Measurements from ENCODE around the gene ZNF155. TPM values are rescaled to one million over a fixed set of nuclear protein-coding genes. Genes with fewer than 3 reads are reported as not detected.
A peak's percentile ranks its signal among the peaks of the same experiment; 100 is the strongest.

ZNF155 gene
- total and polyA plus RNA-seq, 10 of the 15 experiments (the other 5 are each of a cell fraction or from before 2014, with no cell fraction given): 2.4 to 12.2 (median 5.6) TPM

DNA sequence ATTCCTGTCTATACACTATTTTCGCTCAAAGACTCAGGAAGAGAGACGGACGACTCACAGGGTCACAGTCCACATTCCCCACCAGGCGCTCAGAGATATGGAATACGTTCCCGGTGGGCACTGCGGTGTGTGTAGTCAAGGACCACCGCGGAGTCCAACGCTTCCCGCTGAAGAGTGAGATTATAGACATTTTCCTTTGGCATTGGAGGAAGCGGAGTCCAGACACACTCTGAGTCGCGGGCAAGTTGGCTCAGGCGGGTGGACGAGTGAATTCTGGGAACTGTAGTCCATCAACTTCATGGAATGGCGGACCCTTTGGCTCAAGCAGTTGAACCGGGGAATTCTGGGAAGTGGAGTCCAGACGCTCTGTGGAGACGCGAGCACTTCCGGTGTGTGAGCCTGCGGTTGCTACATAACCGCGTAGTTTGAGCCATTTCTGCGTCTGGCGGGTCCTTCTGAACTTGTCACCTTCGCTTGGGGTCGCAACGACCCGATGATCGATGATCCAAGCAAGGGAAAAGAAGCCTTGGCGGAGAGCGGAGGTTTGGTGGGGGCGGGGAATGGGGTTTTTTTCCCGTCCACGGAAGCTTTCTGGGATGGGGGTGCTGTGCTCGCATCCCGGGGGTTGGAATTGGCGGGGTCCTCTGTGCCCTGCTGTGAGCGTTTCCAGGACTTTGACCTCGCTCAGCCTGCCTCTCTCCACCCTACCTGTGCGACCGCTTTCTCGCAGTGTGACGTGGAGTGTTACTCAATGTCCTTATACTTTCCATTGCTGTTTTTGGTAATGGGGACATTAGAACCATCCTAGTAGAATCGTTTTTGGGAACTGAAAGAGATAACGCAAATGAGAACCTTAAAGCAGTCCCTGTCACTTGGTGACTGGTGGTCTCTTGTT lies 18.8 kb downstream of the ZNF155 start, which contains the start of gene ZNF230 (continued):
- TF ChIP-seq ASH2L (IDR thresholded peaks at IDR 0.05; ENCODE audit: borderline replicate concordance, low read depth) (no peak), SUPT20H (IDR thresholded peaks at IDR 0.05; ENCODE audit: borderline replicate concordance, control insufficient read depth, low read depth, low read length) (no peak), ZNF207 (IDR thresholded peaks at IDR 0.05; ENCODE audit: borderline replicate concordance) (no peak), KLF5 (IDR thresholded peaks at IDR 0.05; ENCODE audit: partially characterized antibody) (no peak), ESRRA (IDR thresholded peaks at IDR 0.05; ENCODE audit: low read length) (no peak), NRF1 (conservative IDR thresholded peaks at IDR 0.05; ENCODE audit: low read depth, low read length) (no peak), CBX5 (IDR thresholded peaks at IDR 0.05; ENCODE audit: low read depth) (no peak), NR2C1 (IDR thresholded peaks at IDR 0.05) (peak; percentile 89), SPI1 (IDR thresholded peaks at IDR 0.05; ENCODE audit: borderline replicate concordance, insufficient read depth, low read depth, low read length) (peak; percentile 68; the same call in 1 of the 2 replicates), MEF2B (IDR thresholded peaks at IDR 0.05; ENCODE audit: partially characterized antibody, poor library complexity, severe bottlenecking) (no peak), RELA (IDR thresholded peaks at IDR 0.05; ENCODE audit: borderline replicate concordance, partially characterized antibody) (peak; percentile 23), CBX3 (IDR thresholded peaks at IDR 0.05; ENCODE audit: borderline replicate concordance, low read depth) (no peak), STAT1 (conservative IDR thresholded peaks at IDR 0.05) (0 out of 2 replicates have a peak, but pooled peaks have one; percentile 35), PAX5 (IDR thresholded peaks at IDR 0.05; ENCODE audit: borderline replicate concordance, low read depth, low read length) (0 out of 2 replicates have a peak, but pooled peaks have one; percentile 72), ATF7 (IDR thresholded peaks at IDR 0.05; ENCODE audit: low read depth) (peak; percentile 57; the same call in 1 of the 2 replicates), ZNF384 (IDR thresholded peaks at IDR 0.05; ENCODE audit: borderline replicate concordance, low read depth, low read length) (no peak), GABPA (IDR thresholded peaks at IDR 0.05; ENCODE audit: low read depth) (peak; percentile 90)
- TF ChIP-seq, protein P1, sequence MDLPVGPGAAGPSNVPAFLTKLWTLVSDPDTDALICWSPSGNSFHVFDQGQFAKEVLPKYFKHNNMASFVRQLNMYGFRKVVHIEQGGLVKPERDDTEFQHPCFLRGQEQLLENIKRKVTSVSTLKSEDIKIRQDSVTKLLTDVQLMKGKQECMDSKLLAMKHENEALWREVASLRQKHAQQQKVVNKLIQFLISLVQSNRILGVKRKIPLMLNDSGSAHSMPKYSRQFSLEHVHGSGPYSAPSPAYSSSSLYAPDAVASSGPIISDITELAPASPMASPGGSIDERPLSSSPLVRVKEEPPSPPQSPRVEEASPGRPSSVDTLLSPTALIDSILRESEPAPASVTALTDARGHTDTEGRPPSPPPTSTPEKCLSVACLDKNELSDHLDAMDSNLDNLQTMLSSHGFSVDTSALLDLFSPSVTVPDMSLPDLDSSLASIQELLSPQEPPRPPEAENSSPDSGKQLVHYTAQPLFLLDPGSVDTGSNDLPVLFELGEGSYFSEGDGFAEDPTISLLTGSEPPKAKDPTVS (IDR thresholded peaks at IDR 0.05; ENCODE audit: low read depth, low read length): no peak
- TF ChIP-seq, protein P2, sequence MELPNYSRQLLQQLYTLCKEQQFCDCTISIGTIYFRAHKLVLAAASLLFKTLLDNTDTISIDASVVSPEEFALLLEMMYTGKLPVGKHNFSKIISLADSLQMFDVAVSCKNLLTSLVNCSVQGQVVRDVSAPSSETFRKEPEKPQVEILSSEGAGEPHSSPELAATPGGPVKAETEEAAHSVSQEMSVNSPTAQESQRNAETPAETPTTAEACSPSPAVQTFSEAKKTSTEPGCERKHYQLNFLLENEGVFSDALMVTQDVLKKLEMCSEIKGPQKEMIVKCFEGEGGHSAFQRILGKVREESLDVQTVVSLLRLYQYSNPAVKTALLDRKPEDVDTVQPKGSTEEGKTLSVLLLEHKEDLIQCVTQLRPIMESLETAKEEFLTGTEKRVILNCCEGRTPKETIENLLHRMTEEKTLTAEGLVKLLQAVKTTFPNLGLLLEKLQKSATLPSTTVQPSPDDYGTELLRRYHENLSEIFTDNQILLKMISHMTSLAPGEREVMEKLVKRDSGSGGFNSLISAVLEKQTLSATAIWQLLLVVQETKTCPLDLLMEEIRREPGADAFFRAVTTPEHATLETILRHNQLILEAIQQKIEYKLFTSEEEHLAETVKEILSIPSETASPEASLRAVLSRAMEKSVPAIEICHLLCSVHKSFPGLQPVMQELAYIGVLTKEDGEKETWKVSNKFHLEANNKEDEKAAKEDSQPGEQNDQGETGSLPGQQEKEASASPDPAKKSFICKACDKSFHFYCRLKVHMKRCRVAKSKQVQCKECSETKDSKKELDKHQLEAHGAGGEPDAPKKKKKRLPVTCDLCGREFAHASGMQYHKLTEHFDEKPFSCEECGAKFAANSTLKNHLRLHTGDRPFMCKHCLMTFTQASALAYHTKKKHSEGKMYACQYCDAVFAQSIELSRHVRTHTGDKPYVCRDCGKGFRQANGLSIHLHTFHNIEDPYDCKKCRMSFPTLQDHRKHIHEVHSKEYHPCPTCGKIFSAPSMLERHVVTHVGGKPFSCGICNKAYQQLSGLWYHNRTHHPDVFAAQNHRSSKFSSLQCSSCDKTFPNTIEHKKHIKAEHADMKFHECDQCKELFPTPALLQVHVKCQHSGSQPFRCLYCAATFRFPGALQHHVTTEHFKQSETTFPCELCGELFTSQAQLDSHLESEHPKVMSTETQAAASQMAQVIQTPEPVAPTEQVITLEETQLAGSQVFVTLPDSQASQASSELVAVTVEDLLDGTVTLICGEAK (IDR thresholded peaks at IDR 0.05; ENCODE audit: borderline replicate concordance): peak; percentile 89
- TF ChIP-seq, protein P3, sequence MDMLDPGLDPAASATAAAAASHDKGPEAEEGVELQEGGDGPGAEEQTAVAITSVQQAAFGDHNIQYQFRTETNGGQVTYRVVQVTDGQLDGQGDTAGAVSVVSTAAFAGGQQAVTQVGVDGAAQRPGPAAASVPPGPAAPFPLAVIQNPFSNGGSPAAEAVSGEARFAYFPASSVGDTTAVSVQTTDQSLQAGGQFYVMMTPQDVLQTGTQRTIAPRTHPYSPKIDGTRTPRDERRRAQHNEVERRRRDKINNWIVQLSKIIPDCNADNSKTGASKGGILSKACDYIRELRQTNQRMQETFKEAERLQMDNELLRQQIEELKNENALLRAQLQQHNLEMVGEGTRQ (IDR thresholded peaks at IDR 0.05; ENCODE audit: borderline replicate concordance, low read depth, low read length): no peak
- TF ChIP-seq, protein P4, sequence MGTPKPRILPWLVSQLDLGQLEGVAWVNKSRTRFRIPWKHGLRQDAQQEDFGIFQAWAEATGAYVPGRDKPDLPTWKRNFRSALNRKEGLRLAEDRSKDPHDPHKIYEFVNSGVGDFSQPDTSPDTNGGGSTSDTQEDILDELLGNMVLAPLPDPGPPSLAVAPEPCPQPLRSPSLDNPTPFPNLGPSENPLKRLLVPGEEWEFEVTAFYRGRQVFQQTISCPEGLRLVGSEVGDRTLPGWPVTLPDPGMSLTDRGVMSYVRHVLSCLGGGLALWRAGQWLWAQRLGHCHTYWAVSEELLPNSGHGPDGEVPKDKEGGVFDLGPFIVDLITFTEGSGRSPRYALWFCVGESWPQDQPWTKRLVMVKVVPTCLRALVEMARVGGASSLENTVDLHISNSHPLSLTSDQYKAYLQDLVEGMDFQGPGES (IDR thresholded peaks at IDR 0.05): no peak
